HEK293 (cell line): ENCODE measurements around the gene CAMTA2.

Source experiments
- CTCF ChIA-PET: fragments of 350-600 bp; formaldehyde crosslinking; extraction: SDS; loops from one replicate; lab custom pipeline; 2021; ENCODE audit warnings: antibody characterized with exemption; lab: Yijun Ruan, JAX
- POLR2A ChIA-PET: fragments of 300-600 bp; formaldehyde crosslinking; extraction: SDS; loops from one replicate; lab custom pipeline; 2020; ENCODE audit warnings: antibody characterized with exemption, inconsistent platforms; lab: Yijun Ruan, JAX
- H3K27ac ChIP-seq: fragments of 200-500 bp; sonication (Bioruptor generic); 2 replicates; pipeline ENCODE4 v1.5.1; 2014; ENCODE audit warnings: low read depth, low read length, control low read depth, inconsistent platforms; ENCODE audit errors: extremely low read depth
- H3K36me3 ChIP-seq, 2 experiments: fragments of 200-500 bp in 1 of 2; sonication (Bioruptor generic) in 1 of 2; 1 replicate in 1 of 2; 2 replicates in 1 of 2; pipeline ENCODE4 v1.5.1; 2014 to 2017; ENCODE audit warnings: inconsistent platforms in 2 of 2, low read length in 2 of 2; ENCODE audit not compliant: control insufficient read depth in 2 of 2, insufficient read depth in 1 of 2
- H3K4me1 ChIP-seq: fragments of 200-500 bp; sonication (Bioruptor generic); 2 replicates; pipeline ENCODE4 v1.5.1; 2014; ENCODE audit warnings: mild to moderate bottlenecking, low read length, inconsistent platforms; ENCODE audit not compliant: control insufficient read depth, insufficient read depth
- H3K4me3 ChIP-seq: 2 replicates; pipeline ENCODE4 v1.5.1; 2011; ENCODE audit warnings: low read depth, mild to moderate bottlenecking, control low read depth, low read length, moderate library complexity
- H3K9me3 ChIP-seq: fragments of 200-500 bp; sonication (Bioruptor generic); 2 replicates; pipeline ENCODE4 v1.5.1; 2014; ENCODE audit warnings: low read depth, low read length, inconsistent platforms; ENCODE audit not compliant: control insufficient read depth, insufficient read depth
- ELK4 ChIP-seq: IDR thresholded peaks from 2 replicates; pipeline ENCODE4 v1.6.1; 2011; ENCODE audit warnings: mild to moderate bottlenecking, low read depth, low read length, borderline replicate concordance
- GFI1B ChIP-seq: fragments of 450-650 bp; formaldehyde crosslinking; IDR thresholded peaks from 2 replicates; pipeline ENCODE4 v1.5.1; 2016; ENCODE audit warnings: missing biosample characterization, missing genetic modification characterization
- KLF17 ChIP-seq: fragments of 450-650 bp; formaldehyde crosslinking; IDR thresholded peaks from 2 replicates; pipeline ENCODE4 v1.5.1; 2016; ENCODE audit warnings: missing biosample characterization, missing genetic modification characterization
- KLF7 ChIP-seq: fragments of 450-650 bp; formaldehyde crosslinking; IDR thresholded peaks from 2 replicates; pipeline ENCODE4 v1.5.1; 2016; ENCODE audit warnings: missing biosample characterization, missing genetic modification characterization, borderline replicate concordance
- MEIS1 ChIP-seq: sonication (generic); formaldehyde crosslinking; IDR thresholded peaks from 2 replicates; pipeline ENCODE4 v1.8.1; 2022; ENCODE audit warnings: missing genetic modification reagents, mild to moderate bottlenecking, borderline replicate concordance
- MYNN ChIP-seq: fragments of 450-650 bp; formaldehyde crosslinking; IDR thresholded peaks from 2 replicates; pipeline ENCODE4 v1.5.1; 2016; ENCODE audit warnings: missing biosample characterization, missing genetic modification characterization, borderline replicate concordance
- SP2 ChIP-seq: fragments of 450-650 bp; formaldehyde crosslinking; IDR thresholded peaks from 2 replicates; pipeline ENCODE4 v1.5.1; 2016; ENCODE audit warnings: missing biosample characterization, missing genetic modification characterization
- WT1 ChIP-seq: fragments of 450-650 bp; formaldehyde crosslinking; IDR thresholded peaks from 2 replicates; pipeline ENCODE4 v1.5.1; 2016; ENCODE audit warnings: missing biosample characterization, missing genetic modification characterization
- ZBTB44 ChIP-seq: fragments of 450-650 bp; IDR thresholded peaks from 2 replicates; pipeline ENCODE4 v1.5.1; 2018; ENCODE audit warnings: missing biosample characterization, mild to moderate bottlenecking, missing genetic modification characterization
- ZBTB48 ChIP-seq: fragments of 450-650 bp; formaldehyde crosslinking; IDR thresholded peaks from 2 replicates; pipeline ENCODE4 v1.5.1; 2016; ENCODE audit warnings: missing biosample characterization, missing genetic modification characterization
- ZBTB7A ChIP-seq: fragments of 450-650 bp; formaldehyde crosslinking; IDR thresholded peaks from 2 replicates; pipeline ENCODE4 v1.5.1; 2016; ENCODE audit warnings: low read depth, missing biosample characterization, missing genetic modification characterization
- ZFP37 ChIP-seq: fragments of 450-650 bp; formaldehyde crosslinking; IDR thresholded peaks from 2 replicates; pipeline ENCODE4 v1.5.1; 2016; ENCODE audit warnings: missing biosample characterization, missing genetic modification characterization
- ZFP69B ChIP-seq: fragments of 450-650 bp; formaldehyde crosslinking; IDR thresholded peaks from 2 replicates; pipeline ENCODE4 v1.5.1; 2016; ENCODE audit warnings: missing biosample characterization, missing genetic modification characterization
- ZIC2 ChIP-seq: fragments of 450-650 bp; formaldehyde crosslinking; IDR thresholded peaks from 2 replicates; pipeline ENCODE4 v1.5.1; 2016; ENCODE audit warnings: missing biosample characterization, missing genetic modification characterization
- ZNF132 ChIP-seq: fragments of 450-650 bp; formaldehyde crosslinking; IDR thresholded peaks from 2 replicates; pipeline ENCODE4 v1.5.1; 2017; ENCODE audit warnings: missing biosample characterization, missing genetic modification characterization, borderline replicate concordance
- ZNF133 ChIP-seq: fragments of 450-650 bp; formaldehyde crosslinking; IDR thresholded peaks from 2 replicates; pipeline ENCODE4 v1.5.1; 2016; ENCODE audit warnings: missing biosample characterization, missing genetic modification characterization
- ZNF138 ChIP-seq: fragments of 450-650 bp; formaldehyde crosslinking; IDR thresholded peaks from 2 replicates; pipeline ENCODE4 v1.5.1; 2016; ENCODE audit warnings: missing biosample characterization, missing genetic modification characterization, borderline replicate concordance
- ZNF202 ChIP-seq: fragments of 450-650 bp; formaldehyde crosslinking; IDR thresholded peaks from 2 replicates; pipeline ENCODE4 v1.5.1; 2016; ENCODE audit warnings: missing biosample characterization, missing genetic modification characterization, borderline replicate concordance
- ZNF350 ChIP-seq: fragments of 450-650 bp; formaldehyde crosslinking; IDR thresholded peaks from 2 replicates; pipeline ENCODE4 v1.5.0; 2017; ENCODE audit warnings: missing biosample characterization, mild to moderate bottlenecking, missing genetic modification characterization
- ZNF391 ChIP-seq: fragments of 450-650 bp; formaldehyde crosslinking; IDR thresholded peaks from 2 replicates; pipeline ENCODE4 v1.5.1; 2016; ENCODE audit warnings: low read depth, missing biosample characterization, missing genetic modification characterization, borderline replicate concordance
- ZNF394 ChIP-seq: fragments of 450-650 bp; formaldehyde crosslinking; IDR thresholded peaks from 2 replicates; pipeline ENCODE4 v1.5.1; 2016; ENCODE audit warnings: missing biosample characterization, missing genetic modification characterization, mild to moderate bottlenecking, moderate library complexity, borderline replicate concordance
- ZNF404 ChIP-seq: fragments of 450-650 bp; formaldehyde crosslinking; IDR thresholded peaks from 2 replicates; pipeline ENCODE4 v1.5.1; 2017; ENCODE audit warnings: missing biosample characterization, missing genetic modification characterization
- ZNF560 ChIP-seq: fragments of 450-650 bp; formaldehyde crosslinking; IDR thresholded peaks from 2 replicates; pipeline ENCODE4 v1.5.1; 2017; ENCODE audit warnings: missing biosample characterization, missing genetic modification characterization, borderline replicate concordance
- ZNF624 ChIP-seq: fragments of 450-650 bp; formaldehyde crosslinking; IDR thresholded peaks from 2 replicates; pipeline ENCODE4 v1.5.1; 2017; ENCODE audit warnings: missing biosample characterization, missing genetic modification characterization
- ZNF654 ChIP-seq: fragments of 450-650 bp; formaldehyde crosslinking; IDR thresholded peaks from 2 replicates; pipeline ENCODE4 v1.5.1; 2016; ENCODE audit warnings: low read depth, missing biosample characterization, missing genetic modification characterization
- ZNF677 ChIP-seq: fragments of 450-650 bp; IDR thresholded peaks from 2 replicates; pipeline ENCODE4 v1.5.0; 2018; ENCODE audit warnings: missing biosample characterization, mild to moderate bottlenecking, missing genetic modification characterization, moderate library complexity
- ZNF701 ChIP-seq: fragments of 450-650 bp; formaldehyde crosslinking; IDR thresholded peaks from 2 replicates; pipeline ENCODE4 v1.5.1; 2016; ENCODE audit warnings: missing biosample characterization, missing genetic modification characterization
- ZNF76 ChIP-seq: fragments of 450-650 bp; formaldehyde crosslinking; IDR thresholded peaks from 2 replicates; pipeline ENCODE4; 2016; ENCODE audit warnings: low read depth, missing biosample characterization, missing genetic modification characterization, borderline replicate concordance
- ZNF777 ChIP-seq: fragments of 450-650 bp; formaldehyde crosslinking; IDR thresholded peaks from 2 replicates; pipeline ENCODE4 v1.5.1; 2017; ENCODE audit warnings: missing biosample characterization, missing genetic modification characterization, borderline replicate concordance
- ZNF791 ChIP-seq: fragments of 450-650 bp; formaldehyde crosslinking; IDR thresholded peaks from 2 replicates; pipeline ENCODE4 v1.5.1; 2016; ENCODE audit warnings: missing biosample characterization, missing genetic modification characterization
- ZNF843 ChIP-seq: fragments of 450-650 bp; formaldehyde crosslinking; IDR thresholded peaks from 2 replicates; pipeline ENCODE4 v1.5.1; 2016; ENCODE audit warnings: missing biosample characterization, missing genetic modification characterization
- ZSCAN16 ChIP-seq: fragments of 450-650 bp; formaldehyde crosslinking; IDR thresholded peaks from 2 replicates; pipeline ENCODE4 v1.5.1; 2016; ENCODE audit warnings: missing biosample characterization, missing genetic modification characterization

The CAMTA2 gene

GRCh38 chr17:4967539-4968485 lies 19.7 kb downstream of the CAMTA2 start, which contains the start of gene SPAG7 (continued):
- peak; percentile 93 for TF ChIP-seq ZBTB44 (tag by site-specific recombination)
- no peak for TF ChIP-seq ZNF133 (tag by site-specific recombination)
- TF ChIP-seq ZNF624 (tag by site-specific recombination) = no peak
- TF ChIP-seq MYNN = no peak
- TF ChIP-seq ELK4 = peak; percentile 71; the same call in 1 of the 2 replicates
- TF ChIP-seq ZNF560 (tag by site-specific recombination) = no peak
- no peak for TF ChIP-seq ZNF791 (tag by site-specific recombination)
- no peak for TF ChIP-seq ZNF132 (tag by site-specific recombination)
- TF ChIP-seq ZNF677 (tag by site-specific recombination) = no peak
- TF ChIP-seq ZNF391 (tag by site-specific recombination) = peak; percentile 40; the same call in 1 of the 2 replicates
- peak; percentile 34; the same call in 1 of the 2 replicates for TF ChIP-seq ZNF394
- TF ChIP-seq ZNF202 (tag by site-specific recombination) = no peak
- no peak for TF ChIP-seq GFI1B
- 0 out of 2 replicates have a peak, but pooled peaks have one; percentile 54 for TF ChIP-seq ZNF777 (tag by site-specific recombination)
- no peak for TF ChIP-seq ZNF350 (tag by site-specific recombination)
- TF ChIP-seq ZNF404 (tag by site-specific recombination) = no peak
- peak; percentile 98 for TF ChIP-seq ZFP69B (tag by site-specific recombination)
- peak; percentile 25; the same call in 1 of the 2 replicates for TF ChIP-seq ZNF843 (tag by site-specific recombination)
- TF ChIP-seq MEIS1 = no peak
- TF ChIP-seq ZIC2 (tag by site-specific recombination) = peak; percentile 92
- peak; percentile 51; the same call in 1 of the 2 replicates for TF ChIP-seq WT1 (tag by site-specific recombination)

- H3K27ac ChIP-seq = peak overlapping the region; percentile 97
- POLR2A ChIA-PET = interaction anchor here (0.6 to 11.3 kb wide), 28 partner anchors 11 to 299 kb away, joined by 3 to 358 read pairs (median 4); partner anchors contain the start of genes CAMTA2, ENO3, GP1BA and INCA1
- peaks cover 24 to 32% of the 10 kb centered on the region in 2 experiments for H3K36me3 ChIP-seq
- H3K4me1 ChIP-seq = peaks cover 15% of the 10 kb centered on the region
- CTCF ChIA-PET = interaction anchor here (0.5 to 4.0 kb wide), 14 partner anchors 10 to 312 kb away, joined by 3 to 22 read pairs (median 5); partner anchors contain the start of gene CAMTA2
- H3K4me3 ChIP-seq = peak overlapping the region; percentile 70
- peaks cover 3% of the 10 kb centered on the region; the same call in 1 of the 2 replicates for H3K9me3 ChIP-seq
- TF ChIP-seq ZSCAN16 (tag by site-specific recombination) (no peak), ZBTB7A (tag by site-specific recombination) (peak; percentile 40; the same call in 1 of the 2 replicates), ZNF76 (tag by site-specific recombination) (peak; percentile 77), ZBTB48 (peak; percentile 91), ZNF133 (tag by site-specific recombination) (no peak), ZNF777 (tag by site-specific recombination) (no peak), ZNF138 (no peak), SP2 (tag by site-specific recombination) (peak; percentile 100), ZNF624 (tag by site-specific recombination) (no peak), ZNF654 (tag by site-specific recombination) (no peak), KLF17 (tag by site-specific recombination) (no peak; the same call in 1 of the 2 replicates), ZNF701 (tag by site-specific recombination) (no peak), ZFP37 (tag by site-specific recombination) (no peak; the same call in 1 of the 2 replicates), KLF7 (tag by site-specific recombination) (peak; percentile 94)
Measured at GRCh38 chr17:4966844-4967538, 20.5 kb downstream of the CAMTA2 start.
